Right ventricle myocardium superior (tissue), 1 donor: Measurements from ENCODE around the gene STIM2. TPM values are rescaled to one million over a fixed set of nuclear protein-coding genes. Genes with fewer than 3 reads are reported as not detected.

Experiments used
- ATAC-seq: fragments of 200-7000 bp; cut with Tn5 transposase; one replicate; pipeline ENCODE4 v1.9.1; 2020; ENCODE audit warnings: mild to moderate bottlenecking; ENCODE audit not compliant: poor library complexity
- DNase-seq: peaks from one replicate; pipeline ENCODE4 v3.0.0-alpha.2; 2020
- intact Hi-C: fragments of 100-400 bp; cut with DNase I; formaldehyde crosslinking; loops from one replicate; pipeline ENCODE4 v1.11.2; 2022
- total RNA-seq: library from RNA; stranded (reverse); fragmentation: NEBNext Ultra II Directional; extraction: Animal tissue kit (Norgen Biotek cat#: 25700); gene quantifications from one replicate; pipeline ENCODE4 v1.2.1, GENCODE V29; 2021
- donor health status: DM: no; HTN: yes; CAD: no; lungs with severe emphysema.

STIM2 gene
- total RNA-seq, 1 donor from 2014 or later, result 9.7 TPM

DNA sequence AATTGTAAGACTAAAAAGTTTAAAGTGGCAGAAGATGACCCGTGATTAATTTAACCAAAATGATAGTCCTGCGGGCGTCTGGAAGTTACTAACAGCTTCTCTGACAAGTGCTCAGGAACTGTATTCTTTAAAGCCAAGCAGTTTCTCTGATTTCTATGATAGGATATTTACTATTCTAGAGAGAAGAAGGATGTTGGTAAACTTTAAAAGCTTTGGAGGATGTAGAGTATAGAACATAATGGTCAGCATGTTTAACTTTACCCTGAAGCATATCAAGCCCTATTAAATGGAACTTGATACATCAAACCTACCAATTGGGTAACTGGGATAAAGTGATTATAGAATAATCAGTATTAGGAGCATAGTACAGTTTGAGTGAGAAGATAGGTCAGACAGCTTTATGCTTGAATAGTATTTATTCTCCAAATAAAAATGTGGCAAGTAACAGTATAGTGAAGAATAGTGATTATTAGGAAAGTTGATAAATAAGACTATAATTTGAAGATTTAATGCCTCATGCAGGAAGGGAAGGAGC lies 1.8 kb downstream of the STIM2 start:
- intact Hi-C loops, result loop anchor here (10.0 kb wide), 1 partner anchor 142 kb away; no protein-coding TSS in a partner anchor
- DNase-seq, result no peak

GRCh38 chr4:26863512-26863911 lies 2.9 kb downstream of the STIM2 start:
- no peak for DNase-seq
- ATAC-seq, result no peak
- intact Hi-C loops, result loop anchor here (10.0 kb wide), 1 partner anchor 141 kb away; no protein-coding TSS in a partner anchor

More for the DNA sequence above, 1.8 kb downstream of the STIM2 start:
- no peak for ATAC-seq

DNA sequence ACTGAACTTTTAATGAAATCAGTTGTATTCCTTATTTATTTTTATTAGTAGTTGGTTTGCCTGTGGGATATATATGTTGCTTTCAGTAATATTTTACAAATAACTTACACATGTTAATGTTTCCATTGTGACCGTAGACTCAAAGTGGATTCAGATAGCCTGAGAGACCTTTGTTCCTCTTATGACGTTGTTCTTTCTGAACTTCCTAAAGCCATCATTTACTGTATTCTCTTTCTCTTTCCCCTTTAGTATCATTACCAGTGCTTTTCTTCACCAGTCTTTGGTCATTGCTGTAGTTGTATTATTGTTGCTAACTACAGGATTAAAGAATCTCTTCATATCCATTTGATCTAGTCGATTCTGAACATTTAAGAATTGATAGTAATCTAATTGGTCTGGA lies 4.3 kb downstream of the STIM2 start:
- DNase-seq (no peak), ATAC-seq (no peak)
- intact Hi-C loops, result loop anchor here (10.0 kb wide), 1 partner anchor 140 kb away; no protein-coding TSS in a partner anchor

GRCh38 chr4:26866203-26866602 lies 5.6 kb downstream of the STIM2 start:
- no peak for DNase-seq
- intact Hi-C loops, result loop anchor here (10.0 kb wide), 1 partner anchor 139 kb away; no protein-coding TSS in a partner anchor
- ATAC-seq, result no peak

GRCh38 chr4:26866781-26867180 lies 6.1 kb downstream of the STIM2 start:
- intact Hi-C loops, result loop anchor here (10.0 kb wide), 1 partner anchor 138 kb away; no protein-coding TSS in a partner anchor
- DNase-seq, result no peak
- ATAC-seq, result no peak

DNA sequence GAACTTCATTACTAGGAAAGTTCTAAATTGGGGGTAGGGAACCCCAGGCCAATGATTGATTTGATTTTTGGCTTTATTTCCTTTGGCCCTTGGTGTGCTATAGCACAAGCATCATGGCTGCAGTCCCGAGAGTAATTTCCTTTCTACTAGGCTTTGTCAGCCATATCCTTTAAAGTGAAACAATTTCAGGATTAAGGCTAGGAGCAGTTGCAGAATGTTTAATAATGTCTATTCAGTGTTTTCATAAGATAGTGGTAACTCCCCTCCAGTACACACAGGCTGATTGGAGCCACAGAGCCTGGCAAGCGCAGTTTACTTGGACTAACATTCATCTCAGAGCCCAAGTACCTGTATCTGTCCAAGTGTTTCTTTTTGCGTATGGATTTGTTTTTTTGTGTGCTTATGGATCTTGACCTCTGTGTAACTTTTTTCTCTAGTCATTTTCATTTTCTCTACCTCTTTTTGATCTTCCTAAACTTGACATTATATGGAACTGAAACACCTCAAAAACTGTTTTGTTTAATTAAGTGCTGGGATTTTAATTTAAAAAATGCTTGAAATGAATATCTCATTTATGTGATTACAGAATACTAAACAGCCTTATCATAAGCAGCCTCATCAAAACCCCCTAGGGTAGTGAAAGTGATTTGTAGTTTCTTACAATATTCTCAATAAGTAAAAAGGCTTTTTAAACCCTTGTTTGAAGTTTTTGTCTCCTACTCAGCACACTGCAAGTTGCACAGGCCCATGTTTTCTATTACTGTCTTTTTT lies 7.5 kb downstream of the STIM2 start:
- ATAC-seq, result no peak
- DNase-seq, result no peak

DNA sequence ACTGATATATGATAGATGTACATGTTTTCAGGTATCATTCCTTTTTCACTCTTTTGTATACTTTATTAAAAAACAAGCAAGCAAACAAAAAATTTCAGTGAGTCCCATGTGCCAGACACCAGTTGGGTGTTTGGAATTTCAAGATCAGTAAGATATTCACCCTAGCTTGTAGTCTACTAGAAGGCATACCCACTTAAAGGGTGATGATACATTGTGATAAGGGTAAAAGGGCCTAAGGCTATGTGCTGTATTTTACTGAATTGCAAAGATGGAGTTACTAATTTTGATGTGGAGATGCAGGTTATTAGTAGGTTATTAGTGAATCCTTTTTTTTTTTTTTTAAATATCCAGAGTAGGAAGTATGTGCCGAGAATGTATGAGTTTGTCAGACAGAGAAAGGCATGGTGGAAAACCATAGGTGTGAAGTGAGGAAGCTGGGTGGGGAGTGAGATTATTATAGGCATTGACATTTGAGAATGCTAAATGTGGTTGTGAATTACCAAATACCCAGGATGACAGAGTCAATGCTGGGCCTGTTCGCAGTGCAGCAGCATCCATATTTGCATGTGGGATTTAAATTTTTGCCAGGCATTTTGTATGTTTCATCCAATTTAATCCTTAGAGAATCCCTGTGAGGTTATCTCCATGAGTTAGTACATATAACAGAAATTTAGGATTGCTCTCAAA lies 10.1 kb downstream of the STIM2 start:
- intact Hi-C loops, result no loop called here
- no peak for DNase-seq
- no peak for ATAC-seq

More for the DNA sequence above, 7.5 kb downstream of the STIM2 start:
- intact Hi-C loops, result loop anchor here (10.0 kb wide), 1 partner anchor 137 kb away; no protein-coding TSS in a partner anchor

DNA sequence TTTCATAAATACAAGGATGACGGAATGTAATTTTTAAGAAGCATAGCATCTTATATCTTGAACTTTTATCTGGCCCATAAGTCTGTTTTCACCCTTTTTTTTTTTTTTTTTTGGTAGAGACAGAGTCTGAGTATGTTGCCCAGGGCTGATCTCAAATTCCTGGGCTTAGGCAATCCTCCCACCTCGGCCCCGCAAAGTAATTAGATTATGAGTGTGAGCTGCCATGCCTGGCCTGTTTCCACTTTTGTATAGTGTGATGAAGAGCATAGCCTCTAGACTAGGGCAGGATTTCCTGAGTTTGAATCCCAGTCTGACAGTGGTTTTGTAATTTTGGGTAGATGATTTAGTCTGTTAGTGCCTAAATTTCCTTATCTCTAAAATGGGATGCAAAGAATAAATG lies 11.0 kb downstream of the STIM2 start:
- intact Hi-C loops, result no loop called here
- DNase-seq (no peak), ATAC-seq (no peak)

GRCh38 chr4:26873391-26874026 lies 12.9 kb downstream of the STIM2 start:
- intact Hi-C loops, result no loop called here
- DNase-seq, result no peak
- peak; percentile 56 for ATAC-seq

GRCh38 chr4:26874110-26874509 lies 13.5 kb downstream of the STIM2 start:
- no peak for ATAC-seq
- intact Hi-C loops, result no loop called here
- no peak for DNase-seq

DNA sequence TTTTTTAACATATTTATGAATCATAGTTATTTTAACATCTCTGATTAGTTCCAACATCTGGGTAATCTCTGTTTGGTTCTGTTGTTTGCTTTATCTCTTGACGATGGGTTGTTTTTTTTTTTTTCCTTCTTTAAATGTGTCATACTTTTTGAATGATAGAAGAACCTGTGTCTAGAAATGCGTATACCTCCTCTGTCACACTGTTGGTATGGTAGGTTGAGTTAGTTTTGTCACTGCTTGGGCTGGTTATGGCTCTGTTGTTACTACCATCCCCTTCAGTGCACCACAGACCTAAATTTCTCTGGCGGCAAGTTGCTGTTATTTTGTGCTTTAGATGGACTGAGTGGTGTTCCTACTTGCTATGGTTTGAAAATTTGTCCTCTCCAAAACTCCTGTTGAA lies 16.8 kb downstream of the STIM2 start:
- intact Hi-C loops, result no loop called here
- no peak for ATAC-seq
- no peak for DNase-seq

- no peak for ATAC-seq
- DNase-seq, result no peak
- intact Hi-C loops, result no loop called here
Measured at GRCh38 chr4:26877961-26878360, 17.3 kb downstream of the STIM2 start.

- DNase-seq (no peak), ATAC-seq (no peak)
- intact Hi-C loops, result no loop called here
Measured at GRCh38 chr4:26878794-26879391, 18.3 kb downstream of the STIM2 start.

DNA sequence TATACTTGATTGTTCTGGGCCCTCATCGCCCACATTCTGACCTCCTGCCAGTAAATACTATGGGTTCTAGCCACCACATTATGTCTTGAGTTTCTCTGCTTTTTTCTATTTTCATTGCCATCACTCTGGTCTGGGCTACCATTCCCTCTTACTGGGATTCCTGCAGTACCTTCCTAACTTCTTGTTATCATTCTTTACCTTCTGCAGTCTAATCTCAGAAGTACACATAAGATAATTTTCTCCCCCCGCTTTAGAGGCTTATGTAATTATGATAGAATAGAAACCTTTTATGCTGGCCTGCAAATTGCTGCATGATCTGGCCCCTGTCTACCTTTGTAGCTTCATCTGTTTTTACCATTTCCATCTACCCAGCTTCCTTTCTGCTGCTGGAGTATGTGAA lies 19.2 kb downstream of the STIM2 start:
- no peak for DNase-seq
- no peak for ATAC-seq
- intact Hi-C loops, result no loop called here

DNA sequence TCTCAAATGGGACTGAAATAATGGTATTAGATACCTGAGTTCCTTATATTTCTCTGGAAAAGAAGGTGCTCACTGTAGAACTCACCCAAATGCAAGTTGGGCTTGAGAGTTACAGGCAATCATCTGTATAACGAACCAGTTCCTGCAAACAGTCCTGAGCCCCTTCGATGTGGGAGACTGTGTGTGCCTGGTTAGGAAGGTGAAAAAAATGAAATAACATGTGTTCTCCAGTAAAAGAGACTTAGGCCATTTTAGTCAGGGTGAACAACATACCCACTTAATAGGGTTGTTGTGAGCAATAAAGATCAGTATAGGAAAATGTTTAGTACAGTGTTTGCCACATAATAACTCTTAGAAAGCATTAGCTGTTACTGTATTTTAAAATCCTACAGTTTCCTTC lies 23.4 kb downstream of the STIM2 start:
- no peak for DNase-seq
- ATAC-seq, result no peak
- intact Hi-C loops, result no loop called here

- ATAC-seq (no peak), DNase-seq (no peak)
- intact Hi-C loops, result no loop called here
Measured at GRCh38 chr4:26884486-26884988, 23.9 kb downstream of the STIM2 start.

DNA sequence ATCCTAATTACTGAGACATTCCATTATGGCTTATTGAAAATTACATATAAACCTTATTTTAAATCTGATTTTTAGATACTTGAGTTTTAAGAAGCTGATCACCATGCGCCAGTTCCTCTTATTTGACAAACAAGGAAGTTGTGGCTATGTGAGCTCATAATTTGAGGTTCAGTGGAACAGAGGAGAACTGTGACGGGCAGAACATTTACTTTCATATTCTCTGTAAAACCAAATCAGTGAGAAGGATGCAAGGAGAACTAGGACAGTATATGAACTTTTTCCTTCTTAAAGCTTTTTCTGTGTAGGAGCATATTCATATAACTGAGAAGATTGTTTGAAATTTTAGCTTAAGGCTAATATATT lies 25.3 kb downstream of the STIM2 start:
- intact Hi-C loops, result no loop called here
- peak; percentile 63 for ATAC-seq
- DNase-seq, result no peak

DNA sequence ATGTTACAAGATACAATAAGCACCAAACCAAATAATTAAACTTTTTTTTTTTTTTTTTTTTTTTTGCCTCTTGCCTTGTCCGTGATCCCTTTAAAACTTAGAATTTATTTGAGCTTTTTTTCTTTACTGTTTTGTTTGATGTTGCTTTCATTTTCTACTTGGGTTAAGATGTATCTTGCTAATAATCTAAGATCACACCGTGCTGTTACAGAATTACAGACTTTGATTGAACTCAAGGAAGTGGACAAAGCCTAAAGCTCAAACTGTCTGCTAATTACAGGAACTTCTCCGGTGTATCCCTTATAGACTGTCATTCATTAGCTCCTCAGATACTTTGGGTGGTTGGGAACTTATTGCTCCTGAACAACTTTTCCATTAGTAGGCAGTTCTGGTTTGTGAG lies 26.5 kb downstream of the STIM2 start:
- ATAC-seq (no peak), DNase-seq (no peak)
- intact Hi-C loops, result no loop called here

GRCh38 chr4:26887809-26888208 lies 27.2 kb downstream of the STIM2 start:
- DNase-seq, result no peak
- intact Hi-C loops, result no loop called here
- no peak for ATAC-seq
